GM20431 (cell line): ENCODE data around the gene FIGN.

Source experiments
- in situ Hi-C: fragments of 300-500 bp; cut with MseI, MboI; formaldehyde crosslinking; loops from one replicate; pipeline ENCODE4 v1.15.0; 2020; ENCODE audit warnings: low sequenced_read_pairs; ENCODE audit not compliant: unreplicated experiment

The FIGN gene

GRCh38 chr2:163713534-163714311, 22.1 kb downstream of the FIGN start:
- in situ Hi-C loops, result no loop called here

- in situ Hi-C loops, result no loop called here
These were observed 24.1 kb downstream of the FIGN start for GRCh38 chr2:163711699-163712098.

- in situ Hi-C loops, result no loop called here
These were observed 24.6 kb downstream of the FIGN start for GRCh38 chr2:163711258-163711657.

- in situ Hi-C loops, result no loop called here
These were observed 26.5 kb downstream of the FIGN start for GRCh38 chr2:163709270-163709669.

- in situ Hi-C loops, result no loop called here
These were observed 27.5 kb downstream of the FIGN start for GRCh38 chr2:163708265-163708664.

- in situ Hi-C loops, result no loop called here
These were observed 32.4 kb downstream of the FIGN start for GRCh38 chr2:163703386-163703785.

GRCh38 chr2:163701399-163702195, 34.2 kb downstream of the FIGN start:
- in situ Hi-C loops, result no loop called here

GRCh38 chr2:163698857-163699256, 37.0 kb downstream of the FIGN start:
- in situ Hi-C loops, result no loop called here

GRCh38 chr2:163697846-163698637, 37.8 kb downstream of the FIGN start:
- in situ Hi-C loops, result no loop called here

GRCh38 chr2:163697429-163697828, 38.4 kb downstream of the FIGN start:
- in situ Hi-C loops, result no loop called here

- in situ Hi-C loops, result no loop called here
These were observed 42.3 kb downstream of the FIGN start for GRCh38 chr2:163693484-163693883.

- in situ Hi-C loops, result no loop called here
These were observed 43.0 kb downstream of the FIGN start for GRCh38 chr2:163692611-163693482.

GRCh38 chr2:163692081-163692480, 43.7 kb downstream of the FIGN start:
- in situ Hi-C loops, result no loop called here

- in situ Hi-C loops, result no loop called here
These were observed 44.9 kb downstream of the FIGN start for GRCh38 chr2:163690896-163691295.

GRCh38 chr2:163687217-163687616, 48.6 kb downstream of the FIGN start:
- in situ Hi-C loops, result no loop called here

GRCh38 chr2:163686289-163686688, 49.5 kb downstream of the FIGN start:
- in situ Hi-C loops, result no loop called here

GRCh38 chr2:163682695-163683094, 53.1 kb downstream of the FIGN start:
- in situ Hi-C loops, result no loop called here

- in situ Hi-C loops, result no loop called here
These were observed 54.1 kb downstream of the FIGN start for GRCh38 chr2:163681745-163682144.

- in situ Hi-C loops, result no loop called here
These were observed 60.4 kb downstream of the FIGN start for GRCh38 chr2:163675388-163675787.

GRCh38 chr2:163673522-163673921, 62.3 kb downstream of the FIGN start:
- in situ Hi-C loops, result no loop called here
